ENCODE data around the gene RPS18. TPM values are rescaled to one million over a fixed set of nuclear protein-coding genes. Genes with fewer than 3 reads are reported as not detected.

RPS18 gene
- total RNA-seq, 1 experiment from 2014 or later = 2,614 TPM

DNA sequence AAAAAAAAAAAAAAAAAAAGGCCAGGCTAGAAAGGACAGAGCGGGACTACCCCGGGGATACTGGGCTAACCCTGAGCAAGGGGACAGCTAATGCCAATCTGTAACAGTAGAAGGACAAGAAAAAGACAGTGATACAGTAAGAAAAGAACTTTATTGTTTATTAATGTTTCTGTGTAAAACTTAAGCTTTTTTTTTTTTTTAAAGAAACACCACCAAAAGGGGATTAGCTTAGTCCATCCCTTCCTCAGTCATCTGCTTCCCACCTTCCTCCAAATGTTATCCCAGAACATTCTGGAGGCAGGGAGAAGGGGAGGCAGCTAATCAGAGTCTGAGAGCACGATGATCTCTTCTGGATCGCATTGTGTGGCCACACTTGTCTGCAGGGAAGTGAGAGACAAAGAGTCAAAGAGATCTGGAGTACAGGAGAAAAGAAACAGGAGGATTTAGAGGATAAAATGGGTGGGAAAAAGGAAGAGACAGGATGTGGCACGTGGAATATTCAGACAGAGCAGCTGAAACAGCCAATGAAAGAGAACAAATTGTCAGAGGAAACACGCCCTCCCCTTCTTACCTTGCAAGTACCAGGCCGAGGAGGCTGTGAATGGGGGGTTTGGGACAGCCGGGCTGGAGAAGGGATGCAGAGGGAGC lies 46.7 kb downstream of the RPS18 start:
- H3K27me3 ChIP-seq (replicated peaks) = no peaks in the 10 kb centered on the region
- H3K4me1 ChIP-seq (replicated peaks) = peaks cover 44% of the 10 kb centered on the region
- H3K36me3 ChIP-seq = peaks cover 47% of the 10 kb centered on the region
- no peak overlapping the region for H3K27ac ChIP-seq
- no peak for DNase-seq (ENCODE audit: low read depth in 1 of 2, low spot score in 2 of 2)
- H3K4me3 ChIP-seq = no peak overlapping the region; the same call in 1 of the 2 replicates
- no peaks in the 10 kb centered on the region for H3K9me3 ChIP-seq (replicated peaks)

DNA sequence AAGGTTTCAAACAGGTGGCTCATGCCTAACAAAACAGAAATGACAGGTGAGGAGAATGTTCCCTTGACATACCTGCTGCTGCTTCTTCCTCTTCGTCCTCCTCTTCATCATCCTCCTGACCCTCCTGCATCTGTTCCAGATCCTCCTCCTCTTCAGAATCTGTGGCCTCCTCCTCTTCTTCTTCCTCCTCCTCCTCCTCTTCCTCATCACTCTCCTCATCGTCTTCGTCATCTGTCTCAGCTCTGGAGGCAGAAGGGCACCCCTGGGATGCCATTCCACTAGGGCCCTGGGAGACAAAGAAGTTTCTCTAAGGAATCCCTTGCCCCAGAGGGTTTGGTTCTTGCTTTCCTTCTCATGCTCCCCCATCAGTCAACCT lies 48.1 kb downstream of the RPS18 start:
- Histone ChIP-seq H3K27ac (no peak overlapping the region), H3K36me3 (peaks cover 44% of the 10 kb centered on the region), H3K9me3 (replicated peaks) (no peaks in the 10 kb centered on the region), H3K4me3 (no peak overlapping the region), H3K4me1 (replicated peaks) (peaks cover 43% of the 10 kb centered on the region), H3K27me3 (replicated peaks) (no peaks in the 10 kb centered on the region)
- no peak for DNase-seq (ENCODE audit: low read depth in 1 of 2, low spot score in 2 of 2)

DNA sequence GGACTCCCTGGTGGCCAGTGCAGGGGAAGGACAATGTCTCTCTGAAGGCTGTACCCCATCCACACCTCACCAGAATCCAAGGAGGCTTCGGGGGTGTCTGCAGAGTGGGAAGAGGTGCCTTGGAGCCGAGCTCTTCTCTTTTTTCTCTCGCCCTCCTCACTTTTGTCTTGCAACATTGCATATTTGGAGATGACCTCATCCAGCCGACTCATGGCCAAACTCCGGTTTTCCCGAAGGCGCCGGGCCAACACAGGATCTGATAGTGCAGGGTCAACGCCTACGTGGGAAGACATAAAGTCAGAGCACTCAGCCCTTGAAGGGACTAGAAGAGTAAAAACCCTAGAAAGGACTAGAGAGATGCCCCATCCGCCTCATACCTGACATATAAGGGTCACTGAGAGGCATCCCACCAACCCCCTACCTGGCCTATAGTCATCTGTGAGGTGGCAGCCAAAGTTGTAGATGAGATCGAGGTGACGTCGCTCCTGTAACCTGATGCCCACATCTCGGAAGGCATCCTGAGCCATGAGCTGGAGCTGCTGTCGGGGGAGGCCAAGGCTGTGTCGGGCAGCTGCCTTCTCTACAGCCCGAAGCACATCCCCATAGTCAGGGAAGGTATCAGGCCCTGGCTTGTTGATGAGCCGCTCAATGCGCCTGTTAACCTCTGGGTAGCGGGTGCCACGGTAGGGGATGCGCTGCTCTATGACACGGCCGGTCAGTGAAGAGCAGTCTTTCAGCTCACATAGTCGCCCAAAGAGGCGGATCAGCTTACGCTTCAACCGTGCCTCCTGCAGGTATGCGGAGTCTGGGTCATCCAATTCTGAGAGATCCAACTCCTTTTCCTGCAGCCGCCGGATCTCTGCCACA lies 48.7 kb downstream of the RPS18 start:
- Histone ChIP-seq H3K36me3 (peaks cover 44% of the 10 kb centered on the region), H3K4me3 (no peak overlapping the region), H3K4me1 (replicated peaks) (peaks cover 41% of the 10 kb centered on the region)

DNA sequence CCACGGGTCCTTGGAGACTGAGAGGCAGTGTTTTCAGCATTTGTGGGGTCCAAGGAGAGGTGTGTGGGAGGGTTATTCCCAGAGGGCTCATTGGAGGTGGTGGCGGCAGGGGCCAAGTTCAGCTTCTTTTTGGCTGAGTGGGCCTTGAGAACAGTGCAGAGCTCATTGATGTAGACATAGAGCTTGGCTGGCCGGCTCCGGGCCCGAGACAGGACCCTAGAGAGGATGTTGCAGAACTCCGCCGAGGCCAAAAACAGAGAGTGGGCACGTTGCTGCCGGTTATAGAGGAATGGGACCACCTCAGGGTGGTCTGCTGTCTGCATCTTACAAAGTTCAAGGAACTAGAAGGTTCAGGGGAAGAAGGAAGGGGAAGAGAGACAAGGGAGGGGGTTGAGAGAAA lies 49.4 kb downstream of the RPS18 start:
- DNase-seq (ENCODE audit: low read depth in 1 of 2, low spot score in 2 of 2) = no peak
- peaks cover 41% of the 10 kb centered on the region for H3K4me1 ChIP-seq (replicated peaks)

More for the DNA sequence above, 48.7 kb downstream of the RPS18 start:
- no peaks in the 10 kb centered on the region for H3K27me3 ChIP-seq (replicated peaks)
- no peaks in the 10 kb centered on the region for H3K9me3 ChIP-seq (replicated peaks)
- no peak for DNase-seq (ENCODE audit: low read depth in 1 of 2, low spot score in 2 of 2)
- 0 out of 2 replicates have a peak overlapping the region, but pooled peaks have one; percentile 14 for H3K27ac ChIP-seq

DNA sequence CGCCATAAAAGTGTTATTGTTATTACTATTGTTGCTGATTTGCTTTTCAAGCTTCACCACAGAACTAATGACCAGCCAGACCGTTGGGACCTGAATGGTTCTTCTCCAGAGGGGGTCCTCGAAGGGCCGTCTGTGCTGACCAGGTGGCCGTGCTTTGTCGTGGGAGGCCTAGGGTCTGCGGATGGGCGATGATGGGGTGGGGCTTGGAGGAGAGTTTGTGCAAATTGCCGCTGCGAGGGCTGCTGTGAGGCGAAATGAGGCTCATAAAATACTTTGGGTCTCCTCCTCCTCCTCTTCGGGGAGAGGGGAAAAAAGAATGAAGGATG lies 51.7 kb downstream of the RPS18 start:
- no peaks in the 10 kb centered on the region for H3K9me3 ChIP-seq (replicated peaks)
- peak overlapping the region; percentile 50 for H3K4me3 ChIP-seq
- H3K27me3 ChIP-seq (replicated peaks) = no peaks in the 10 kb centered on the region
- peaks cover 35% of the 10 kb centered on the region for H3K4me1 ChIP-seq (replicated peaks)
- H3K36me3 ChIP-seq = peaks cover 31% of the 10 kb centered on the region
- H3K27ac ChIP-seq = no peak overlapping the region
- no peak for DNase-seq (ENCODE audit: low read depth in 1 of 2, low spot score in 2 of 2)

More for the DNA sequence above, 49.4 kb downstream of the RPS18 start:
- Histone ChIP-seq H3K27me3 (replicated peaks) (no peaks in the 10 kb centered on the region), H3K4me3 (no peak overlapping the region), H3K9me3 (replicated peaks) (no peaks in the 10 kb centered on the region), H3K36me3 (peaks cover 44% of the 10 kb centered on the region), H3K27ac (no peak overlapping the region)

DNA sequence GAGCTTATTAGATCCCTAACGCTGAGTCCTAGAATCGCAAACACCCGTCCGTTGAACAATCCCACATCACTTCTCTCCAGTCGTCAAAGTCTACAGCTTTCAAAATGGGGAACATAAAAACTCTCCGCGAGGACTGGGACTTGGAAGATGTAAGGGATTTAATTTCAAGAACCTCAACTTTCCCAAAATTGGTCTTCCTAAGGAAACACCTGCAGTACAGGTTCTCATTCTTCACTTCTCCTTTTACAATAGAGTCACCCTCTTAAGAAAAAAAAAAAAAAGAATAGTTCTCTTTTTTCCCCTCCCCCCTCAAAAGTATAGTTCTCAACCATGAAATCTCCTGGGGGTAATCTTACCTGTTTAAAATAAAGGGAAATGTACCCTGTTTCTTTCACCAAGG lies 52.2 kb downstream of the RPS18 start:
- Histone ChIP-seq H3K4me1 (replicated peaks) (peaks cover 30% of the 10 kb centered on the region), H3K4me3 (no peak overlapping the region; the same call in 1 of the 2 replicates), H3K27ac (no peak overlapping the region), H3K27me3 (replicated peaks) (no peaks in the 10 kb centered on the region), H3K9me3 (replicated peaks) (no peaks in the 10 kb centered on the region), H3K36me3 (peaks cover 26% of the 10 kb centered on the region)
- DNase-seq (ENCODE audit: low read depth in 1 of 2, low spot score in 2 of 2) = no peak

Other genes starting within 250 kb of the RPS18 start
- gene HLA-DPA1, start 198.4 kb upstream of the RPS18 start, total RNA-seq (2014; rRNA removed; shearing (Covaris generic)) = not detected in 2 replicates
- not detected in 2 replicates for gene HLA-DPB1, start 196.1 kb upstream of the RPS18 start, total RNA-seq (2014; rRNA removed; shearing (Covaris generic))
- gene COL11A2, start 79.6 kb upstream of the RPS18 start, total RNA-seq (2014; rRNA removed; shearing (Covaris generic)) = 0.32 TPM in 1 of 2 replicates, not detected in the other
- gene RXRB, start 71.4 kb upstream of the RPS18 start, total RNA-seq (2014; rRNA removed; shearing (Covaris generic)) = 12.4 and 14.7 TPM in 2 replicates
- gene SLC39A7, start 71.2 kb upstream of the RPS18 start, total RNA-seq (2014; rRNA removed; shearing (Covaris generic)) = 105 and 122 TPM in 2 replicates
- 4.5 and 11.6 TPM in 2 replicates for gene HSD17B8, start 67.4 kb upstream of the RPS18 start, total RNA-seq (2014; rRNA removed; shearing (Covaris generic))
- gene RING1, start 63.6 kb upstream of the RPS18 start, total RNA-seq (2014; rRNA removed; shearing (Covaris generic)) = 32.5 and 37.2 TPM in 2 replicates
- 26.9 and 39.4 TPM in 2 replicates for gene VPS52, start 199 bp upstream of the RPS18 start, total RNA-seq (2014; rRNA removed; shearing (Covaris generic))
- gene B3GALT4, start 5.0 kb downstream of the RPS18 start, total RNA-seq (2014; rRNA removed; shearing (Covaris generic)) = 0.16 TPM in 1 of 2 replicates, not detected in the other
- gene WDR46, start 17.2 kb downstream of the RPS18 start, total RNA-seq (2014; rRNA removed; shearing (Covaris generic)) = 81.8 and 123 TPM in 2 replicates
- gene PFDN6, start 17.5 kb downstream of the RPS18 start, total RNA-seq (2014; rRNA removed; shearing (Covaris generic)) = 66.3 and 67.8 TPM in 2 replicates
- 24.5 and 35.7 TPM in 2 replicates for gene RGL2, start 26.9 kb downstream of the RPS18 start, total RNA-seq (2014; rRNA removed; shearing (Covaris generic))
- 57.8 and 64.3 TPM in 2 replicates for gene TAPBP, start 42.0 kb downstream of the RPS18 start, total RNA-seq (2014; rRNA removed; shearing (Covaris generic))
- 5.6 and 10.1 TPM in 2 replicates for gene ZBTB22, start 45.7 kb downstream of the RPS18 start, total RNA-seq (2014; rRNA removed; shearing (Covaris generic))
- 37.2 and 44.5 TPM in 2 replicates for gene DAXX, start 50.9 kb downstream of the RPS18 start, total RNA-seq (2014; rRNA removed; shearing (Covaris generic))
- gene KIFC1, start 119.7 kb downstream of the RPS18 start, total RNA-seq (2014; rRNA removed; shearing (Covaris generic)) = 95.5 and 120 TPM in 2 replicates
- gene PHF1, start 138.9 kb downstream of the RPS18 start, total RNA-seq (2014; rRNA removed; shearing (Covaris generic)) = 15.9 and 23.2 TPM in 2 replicates
- gene CUTA, start 146.0 kb downstream of the RPS18 start, total RNA-seq (2014; rRNA removed; shearing (Covaris generic)) = 201 and 341 TPM in 2 replicates
- gene SYNGAP1, start 148.0 kb downstream of the RPS18 start, total RNA-seq (2014; rRNA removed; shearing (Covaris generic)) = 0.69 and 1.1 TPM in 2 replicates
- gene ZBTB9, start 182.5 kb downstream of the RPS18 start, total RNA-seq (2014; rRNA removed; shearing (Covaris generic)) = 2.9 and 4.4 TPM in 2 replicates

Data from SJSA1 (cell line).